Activated CD8-positive, alpha-beta T cell treated with anti-CD3 and anti-CD28 coated beads for 36 hours (primary cell): ENCODE measurements around the gene ACP3. TPM values are rescaled to one million over a fixed set of nuclear protein-coding genes. Genes with fewer than 3 reads are reported as not detected.

Experiments used
- ATAC-seq: fragments of 200-7000 bp; cut with Tn5 transposase; one replicate; pipeline ENCODE4 v1.10.0; 2021; ENCODE audit warnings: mild to moderate bottlenecking, moderate library complexity
- CTCF ChIA-PET: fragments of 350-600 bp; sonication (Branson Sonifier 250); formaldehyde crosslinking; loops from one replicate; lab custom pipeline; 2021; ENCODE audit warnings: antibody characterized with exemption; lab: Charles Lee
- POLR2A ChIA-PET: fragments of 350-600 bp; sonication (Branson Sonifier 250); formaldehyde crosslinking; loops from one replicate; lab custom pipeline; 2021; ENCODE audit warnings: antibody characterized with exemption; lab: Charles Lee
- DNase-seq: peaks from one replicate; pipeline ENCODE4 v3.0.0-alpha.2; 2020
- H3K27ac Mint-ChIP-seq: one replicate; pipeline ENCODE4 v1.8.0; 2021; ENCODE audit warnings: mild to moderate bottlenecking, mixed read lengths
- H3K27me3 Mint-ChIP-seq: one replicate; pipeline ENCODE4 v1.8.0; 2021; ENCODE audit warnings: mixed read lengths
- H3K36me3 Mint-ChIP-seq: one replicate; pipeline ENCODE4 v1.8.0; 2021; ENCODE audit warnings: low read depth, mixed read lengths
- H3K4me1 Mint-ChIP-seq: one replicate; pipeline ENCODE4 v1.8.0; 2021; ENCODE audit warnings: low read depth, mixed read lengths
- H3K4me3 Mint-ChIP-seq: one replicate; pipeline ENCODE4 v1.8.0; 2021; ENCODE audit warnings: mild to moderate bottlenecking, moderate library complexity, mixed read lengths
- H3K9me3 Mint-ChIP-seq: one replicate; pipeline ENCODE4 v1.8.0; 2021; ENCODE audit warnings: mixed read lengths
- CTCF ChIP-seq: fragments of 200-600 bp; IDR thresholded peaks from one replicate; pipeline ENCODE4 v1.8.0; 2022; ENCODE audit warnings: antibody characterized with exemption, mild to moderate bottlenecking
- intact Hi-C: fragments of 100-400 bp; cut with micrococcal nuclease; formaldehyde crosslinking; loops from one replicate; pipeline ENCODE4 v1.10.0; 2022
- total RNA-seq, 2 experiments: library from RNA; stranded (reverse); gene quantifications; one replicate each; pipeline ENCODE4 v1.2.3, GENCODE V29; 2021

ACP3 gene
- total RNA-seq, 2 experiments from 2014 or later, result not detected

DNA sequence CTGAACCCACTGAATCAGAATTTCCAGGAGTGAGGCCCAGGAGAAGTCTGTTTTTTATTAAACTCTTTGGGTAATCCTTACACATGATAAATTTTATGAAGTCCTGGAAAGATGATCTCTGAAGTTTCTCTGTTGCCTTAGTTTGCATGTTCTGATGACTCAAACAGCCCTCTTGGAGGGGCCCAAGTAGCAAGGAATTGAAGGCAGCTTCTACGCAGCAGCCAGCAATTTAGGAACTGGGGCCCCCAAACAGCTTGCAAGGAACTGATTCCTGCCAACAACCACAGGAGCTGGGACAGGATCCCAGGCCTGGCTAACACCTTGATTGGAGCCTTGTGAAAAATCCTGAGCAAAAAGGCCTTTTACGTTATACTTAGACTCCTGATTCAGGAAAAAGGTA lies 5.4 kb upstream of the ACP3 start:
- DNase-seq (no peak), ATAC-seq (no peak)
- intact Hi-C loops, result no loop called here
- H3K36me3 Mint-ChIP-seq, result no peaks in the 10 kb centered on the region
- no peaks in the 10 kb centered on the region for H3K27me3 Mint-ChIP-seq
- H3K4me3 Mint-ChIP-seq, result no peak overlapping the region
- no peak overlapping the region for H3K27ac Mint-ChIP-seq
- TF ChIP-seq CTCF, result no peak
- ChIA-PET CTCF (no interaction called here), POLR2A (no interaction called here)
- H3K9me3 Mint-ChIP-seq, result no peaks in the 10 kb centered on the region
- H3K4me1 Mint-ChIP-seq, result no peaks in the 10 kb centered on the region

DNA sequence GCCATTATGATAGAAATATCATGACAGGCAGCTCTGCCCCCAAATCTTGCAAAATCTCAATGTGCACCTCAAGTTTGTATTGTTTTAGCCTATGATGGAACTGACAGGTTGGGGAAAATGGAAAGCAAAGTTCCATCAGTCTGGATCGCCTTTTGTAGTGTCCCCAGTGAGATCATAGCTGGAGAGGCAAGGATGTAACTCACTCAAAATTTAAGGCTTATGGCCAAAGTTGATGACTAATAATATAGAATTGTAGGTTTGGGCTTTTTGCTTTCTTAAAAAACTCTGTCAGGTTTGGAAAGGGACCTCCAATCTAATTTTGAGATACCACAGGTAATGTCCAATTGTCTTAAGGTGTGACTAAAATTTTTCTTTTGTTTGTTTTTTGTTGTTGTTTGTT lies 1.4 kb upstream of the ACP3 start:
- Mint-ChIP-seq H3K4me1 (no peaks in the 10 kb centered on the region), H3K27me3 (peaks cover 4% of the 10 kb centered on the region), H3K9me3 (no peaks in the 10 kb centered on the region), H3K27ac (no peak overlapping the region), H3K4me3 (no peak overlapping the region), H3K36me3 (no peaks in the 10 kb centered on the region)
- TF ChIP-seq CTCF, result no peak
- ChIA-PET CTCF (no interaction called here), POLR2A (no interaction called here)
- intact Hi-C loops, result no loop called here
- DNase-seq (no peak), ATAC-seq (no peak)

GRCh38 chr3:132318451-132318850 lies 1.2 kb downstream of the ACP3 start:
- ChIA-PET POLR2A (no interaction called here), CTCF (no interaction called here)
- intact Hi-C loops, result no loop called here
- no peaks in the 10 kb centered on the region for H3K9me3 Mint-ChIP-seq
- no peak for TF ChIP-seq CTCF
- peaks cover 6% of the 10 kb centered on the region for H3K27me3 Mint-ChIP-seq
- no peak overlapping the region for H3K27ac Mint-ChIP-seq
- no peaks in the 10 kb centered on the region for H3K36me3 Mint-ChIP-seq
- no peak for ATAC-seq
- H3K4me3 Mint-ChIP-seq, result no peak overlapping the region
- no peak for DNase-seq
- no peaks in the 10 kb centered on the region for H3K4me1 Mint-ChIP-seq

DNA sequence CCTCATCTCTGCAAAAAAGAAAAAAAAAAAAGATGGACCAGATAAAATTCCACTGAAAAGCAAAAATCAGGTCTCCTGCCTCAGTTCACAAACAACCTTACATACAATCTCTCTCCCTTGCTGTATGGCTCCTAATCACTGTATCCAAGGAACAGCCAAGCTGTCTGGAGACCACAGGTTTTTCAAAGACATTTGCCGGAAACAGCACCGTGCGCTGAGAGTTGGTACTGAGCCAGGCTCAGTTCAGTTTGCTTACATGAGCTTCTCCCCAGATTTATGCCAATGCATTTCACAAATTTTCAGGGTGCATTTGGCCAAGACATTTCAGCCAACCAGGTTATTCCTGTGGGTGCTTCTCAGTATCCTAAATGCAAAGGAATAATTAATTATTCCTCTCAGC lies 4.1 kb downstream of the ACP3 start:
- ChIA-PET CTCF (interaction anchor here (1.8 kb wide), 1 partner anchor 22 kb away, joined by 5 read pairs; no protein-coding TSS in a partner anchor), POLR2A (no interaction called here)
- DNase-seq (no peak), ATAC-seq (no peak)
- Mint-ChIP-seq H3K4me3 (no peak overlapping the region), H3K27me3 (peaks cover 8% of the 10 kb centered on the region), H3K27ac (no peak overlapping the region), H3K36me3 (no peaks in the 10 kb centered on the region), H3K9me3 (no peaks in the 10 kb centered on the region), H3K4me1 (no peaks in the 10 kb centered on the region)
- TF ChIP-seq CTCF, result no peak
- intact Hi-C loops, result no loop called here

- TF ChIP-seq CTCF, result no peak
- Mint-ChIP-seq H3K4me3 (no peak overlapping the region), H3K4me1 (no peaks in the 10 kb centered on the region), H3K27me3 (peaks cover 6% of the 10 kb centered on the region), H3K36me3 (no peaks in the 10 kb centered on the region), H3K9me3 (no peaks in the 10 kb centered on the region), H3K27ac (no peak overlapping the region)
- POLR2A ChIA-PET, result no interaction called here
- no peak for DNase-seq
- ATAC-seq, result no peak
- CTCF ChIA-PET, result interaction anchor here (1.5 kb wide), 1 partner anchor 18 kb away, joined by 5 read pairs; no protein-coding TSS in a partner anchor
- intact Hi-C loops, result no loop called here
These were observed 7.9 kb downstream of the ACP3 start for GRCh38 chr3:132325103-132325606.
